NCI-H524 (cell line): ENCODE data around the gene B4GALT3.
"Not testable (repeated sequence)": the region's sequence is repeated elsewhere in the genome, so short reads cannot be mapped to it uniquely, and the experiment has no call there.

Experiments used
- DNase-seq, 2 experiments: peaks; one replicate each; lab custom pipeline; 2025; lab: John Stamatoyannopoulos, UW

B4GALT3 gene

GRCh38 chr1:161177112-161177935 is at the start of gene B4GALT3:
B4GALT3 (minus strand) TSS chr1:161177507; CDS start chr1:161176060, 1,447 bp downstream.
- peak; percentile 74 to 89 for DNase-seq

DNA sequence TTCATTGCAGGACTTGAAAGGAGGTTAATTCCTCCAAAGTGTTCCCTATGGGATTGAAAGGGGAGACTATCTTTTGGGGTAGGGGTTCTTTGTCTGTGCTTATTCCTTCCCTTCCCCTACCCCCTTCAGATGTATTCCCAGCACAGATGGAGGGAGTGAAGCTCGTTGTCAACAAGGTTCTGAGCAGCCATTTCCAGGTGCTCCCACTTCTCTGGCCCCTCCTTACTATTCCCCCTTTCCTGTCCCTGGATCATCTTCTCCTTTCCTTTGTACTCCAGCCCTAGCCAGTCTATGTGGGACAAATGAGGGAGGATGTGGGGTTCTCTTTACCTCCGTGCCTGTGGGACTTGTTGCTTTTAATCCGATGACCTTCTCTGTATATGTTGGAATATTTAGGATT is 49.5 kb upstream of the B4GALT3 start:
- peak in 1 of 2 experiments; percentile 33 for DNase-seq

DNA sequence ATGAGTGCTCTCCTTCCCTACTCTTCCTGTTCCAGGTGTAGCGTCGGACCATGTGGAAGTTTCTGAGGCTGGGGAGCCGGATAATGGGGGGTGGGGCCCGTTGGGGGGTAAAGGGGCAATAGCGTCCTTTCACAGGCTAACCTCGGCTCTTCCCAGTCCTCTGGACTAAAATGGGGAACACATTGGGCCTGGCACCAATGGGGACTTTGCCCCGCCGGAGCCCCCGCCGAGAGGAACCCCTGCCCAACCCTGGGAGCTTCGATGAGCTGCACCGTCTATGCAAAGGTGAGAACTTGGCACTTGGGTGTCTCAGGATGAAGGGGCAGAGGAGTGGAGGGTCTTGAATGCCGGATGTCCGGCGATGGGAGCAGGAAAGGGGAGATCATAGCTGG is 49.0 kb upstream of the B4GALT3 start:
- no peak for DNase-seq

GRCh38 chr1:161225534-161226319 is 48.4 kb upstream of the B4GALT3 start, which contains the start of gene TOMM40L:
TOMM40L (plus strand) TSS chr1:161226060; CDS start chr1:161226490, 430 bp downstream.
- peak; percentile 97 to 98 for DNase-seq

DNA sequence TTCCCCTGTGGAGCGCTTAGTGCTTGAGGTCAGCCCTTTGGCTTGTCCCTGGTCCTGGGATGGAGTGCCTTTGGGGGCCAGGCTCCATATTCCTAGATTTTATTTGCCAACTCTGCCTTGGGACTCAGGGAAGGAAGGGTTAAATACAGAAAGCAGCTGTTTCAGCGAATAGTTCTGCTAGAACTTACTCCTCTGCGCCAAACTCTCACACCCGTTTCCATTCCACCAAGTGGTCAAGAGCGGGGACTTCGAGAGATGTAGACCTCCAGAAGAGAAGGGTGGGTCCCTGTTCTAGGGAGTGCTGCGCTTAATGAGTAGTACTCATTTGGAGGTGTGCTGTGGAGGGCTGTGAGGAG is 47.8 kb upstream of the B4GALT3 start:
- DNase-seq, result no peak

GRCh38 chr1:161224695-161225087 is 47.4 kb upstream of the B4GALT3 start:
- not testable (repeated sequence) for DNase-seq

DNA sequence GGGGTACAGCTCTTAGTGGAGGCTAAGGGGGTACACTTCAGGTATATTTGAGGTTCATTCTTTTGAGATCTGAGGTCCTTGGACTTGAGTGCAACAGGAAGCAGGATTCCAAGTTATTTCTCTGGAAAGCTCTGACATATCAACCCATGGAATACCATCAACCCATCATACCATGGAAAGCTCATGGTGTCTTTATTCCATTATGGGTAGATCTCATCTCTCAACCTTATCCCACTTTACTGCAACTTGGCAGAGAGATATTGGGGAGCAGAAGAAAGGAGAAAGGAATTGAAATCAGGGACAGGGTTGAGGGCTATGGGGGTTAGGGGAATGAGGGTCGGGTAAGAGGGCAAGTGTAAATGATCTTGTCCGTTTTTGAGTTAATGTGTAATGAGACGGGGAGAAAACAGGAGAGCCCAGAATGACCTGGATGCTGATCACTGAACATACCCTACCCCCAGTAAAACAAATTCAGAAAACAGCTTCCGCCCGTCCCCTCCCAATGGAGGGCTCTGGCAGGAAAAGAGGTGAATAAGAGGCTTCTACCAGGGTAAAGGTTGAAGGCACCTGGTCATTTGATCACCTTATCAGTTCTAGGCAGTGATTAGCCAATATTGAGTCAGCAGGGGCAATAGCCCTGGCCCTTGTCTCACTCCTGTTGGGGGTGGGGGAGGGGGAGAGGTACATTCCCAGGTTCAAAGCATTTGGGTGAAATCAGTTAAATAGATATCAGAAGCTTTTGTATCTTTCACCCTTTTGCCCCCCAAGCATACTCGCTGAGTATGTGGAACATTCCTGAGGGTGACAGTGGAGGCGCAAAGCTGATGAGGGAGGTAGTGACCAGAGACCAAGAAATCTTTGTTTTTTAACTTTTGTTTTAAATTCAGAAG is 46.7 kb upstream of the B4GALT3 start:
- no peak for DNase-seq

DNA sequence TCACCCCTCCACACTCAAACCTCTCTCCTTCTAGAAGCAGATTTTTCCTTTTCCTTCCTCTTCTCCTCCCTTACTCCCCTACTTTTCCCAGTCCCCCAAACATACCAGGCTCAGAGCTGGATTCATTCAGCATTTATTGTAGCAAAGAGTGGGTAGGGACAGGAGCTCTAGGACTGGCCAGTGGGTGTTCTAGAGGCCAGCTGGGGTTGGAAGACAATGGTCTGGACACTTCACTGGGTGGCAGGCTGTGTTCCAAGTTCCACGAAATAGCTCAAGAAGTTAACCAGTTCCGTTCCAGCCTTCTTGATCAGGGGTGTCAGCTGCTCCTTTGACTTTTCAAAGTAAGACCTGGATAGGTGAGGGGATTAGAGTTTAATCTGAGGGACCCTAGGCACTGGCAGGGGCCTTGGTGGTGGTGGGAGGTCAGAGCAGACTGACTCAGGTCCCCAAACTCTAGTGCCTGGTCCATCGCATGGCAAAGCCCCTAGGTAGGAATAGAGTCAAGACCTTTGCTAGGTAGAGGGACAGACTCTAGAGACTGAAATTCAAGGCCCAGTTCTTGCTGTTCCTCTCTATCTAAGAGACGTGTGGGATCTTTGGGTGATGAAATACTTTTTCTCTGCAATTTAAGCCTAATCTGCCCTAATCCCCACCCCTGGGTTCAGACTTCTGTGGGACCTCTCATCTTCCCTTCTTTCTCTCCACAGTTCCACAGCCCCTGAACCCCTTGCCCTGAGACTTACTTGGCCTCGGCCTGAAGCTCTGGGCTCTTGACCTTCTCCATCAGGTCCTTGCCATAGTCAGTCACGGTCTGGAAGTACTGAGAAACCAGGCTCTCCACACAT is 45.1 kb upstream of the B4GALT3 start:
- no peak for DNase-seq

GRCh38 chr1:161220002-161220401 is 42.7 kb upstream of the B4GALT3 start:
- no peak for DNase-seq

- DNase-seq, result no peak
Measured at GRCh38 chr1:161219078-161219892, 42.0 kb upstream of the B4GALT3 start.

DNA sequence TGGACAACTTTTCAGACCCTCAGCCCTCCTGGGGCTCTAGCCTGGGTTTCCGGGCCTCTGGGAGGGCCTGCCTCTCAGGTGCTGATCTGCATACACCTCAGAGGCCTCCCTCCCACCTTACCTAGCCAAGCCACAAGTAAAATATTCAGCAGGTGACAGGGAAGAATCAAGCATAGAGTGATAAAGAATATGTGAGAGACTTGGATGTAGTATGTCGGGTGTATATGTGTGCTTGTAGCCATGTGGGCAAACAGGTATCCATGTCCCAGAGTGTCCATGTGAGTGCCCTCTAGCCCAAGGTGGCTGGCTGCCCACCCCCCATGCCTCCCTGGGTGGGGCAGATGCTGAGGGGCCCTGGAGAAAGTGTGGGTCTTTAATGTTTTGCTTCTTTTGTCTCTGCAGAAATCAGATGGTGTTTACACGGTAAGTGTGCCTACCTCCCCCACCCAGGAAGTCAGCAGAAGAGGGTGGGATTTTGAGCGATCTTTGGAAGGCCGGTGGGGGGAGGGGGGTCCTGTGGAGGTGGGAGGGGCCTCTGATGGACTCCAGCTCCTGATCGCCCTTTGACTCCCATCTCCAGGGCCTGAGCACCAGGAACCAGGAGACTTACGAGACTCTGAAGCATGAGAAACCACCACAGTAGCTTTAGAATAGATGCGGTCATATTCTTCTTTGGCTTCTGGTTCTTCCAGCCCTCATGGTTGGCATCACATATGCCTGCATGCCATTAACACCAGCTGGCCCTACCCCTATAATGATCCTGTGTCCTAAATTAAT is 41.2 kb upstream of the B4GALT3 start:
- DNase-seq, result no peak

DNA sequence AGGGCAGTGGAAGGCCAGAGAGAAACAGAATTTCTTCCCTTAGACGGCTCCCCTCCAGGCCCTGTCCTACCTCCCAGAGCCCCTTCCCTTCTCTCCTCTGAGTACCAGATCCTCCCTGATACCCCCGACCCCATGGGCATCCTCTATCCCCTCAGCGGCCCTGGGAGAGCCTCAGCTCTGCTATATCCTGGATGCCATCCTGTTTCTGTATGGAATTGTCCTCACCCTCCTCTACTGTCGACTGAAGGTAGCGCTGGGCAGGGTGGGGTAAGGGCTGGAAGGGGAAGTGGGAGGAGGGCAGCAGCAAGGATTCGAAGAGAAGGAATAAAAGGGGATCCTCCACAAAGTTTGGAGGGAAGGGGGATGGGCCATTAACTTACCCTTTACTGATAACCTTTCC is 40.5 kb upstream of the B4GALT3 start:
- DNase-seq, result no peak

DNA sequence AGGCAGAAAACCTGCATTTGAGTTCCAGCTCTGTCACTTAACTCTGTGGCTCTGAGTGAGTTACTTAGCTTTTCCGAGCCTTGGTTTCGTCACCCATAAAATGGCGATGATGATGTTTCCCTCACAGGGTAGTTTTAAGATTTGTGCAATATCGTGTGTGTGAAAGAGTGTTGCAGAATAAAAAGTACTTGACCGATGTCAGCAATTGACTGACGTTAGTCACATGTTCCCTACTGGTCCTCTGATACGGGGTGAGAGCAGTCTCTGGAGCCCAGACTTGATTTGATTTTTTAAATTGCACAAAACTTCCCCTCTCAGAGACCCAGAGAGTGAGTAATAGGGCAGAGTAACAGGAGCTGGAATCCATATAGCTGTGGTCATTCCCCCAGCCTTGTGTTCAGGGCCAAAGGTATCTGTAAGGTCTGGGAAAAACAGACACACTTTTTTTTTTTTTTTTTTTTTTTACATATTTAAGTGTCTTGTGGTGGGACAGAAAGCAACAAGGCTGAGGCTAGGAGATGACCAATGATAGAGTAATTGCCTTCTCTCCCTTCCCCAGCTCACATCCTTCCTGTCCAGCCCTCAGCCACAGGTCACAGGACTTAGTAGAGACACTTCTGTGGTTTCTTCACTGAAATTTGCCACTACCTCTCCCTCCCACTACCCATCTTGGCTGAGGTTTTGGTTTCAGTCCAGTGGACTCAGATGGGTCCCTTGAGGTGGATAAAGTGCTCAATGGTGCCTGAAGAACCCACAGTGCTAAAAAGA is 39.8 kb upstream of the B4GALT3 start:
- no peak for DNase-seq

DNA sequence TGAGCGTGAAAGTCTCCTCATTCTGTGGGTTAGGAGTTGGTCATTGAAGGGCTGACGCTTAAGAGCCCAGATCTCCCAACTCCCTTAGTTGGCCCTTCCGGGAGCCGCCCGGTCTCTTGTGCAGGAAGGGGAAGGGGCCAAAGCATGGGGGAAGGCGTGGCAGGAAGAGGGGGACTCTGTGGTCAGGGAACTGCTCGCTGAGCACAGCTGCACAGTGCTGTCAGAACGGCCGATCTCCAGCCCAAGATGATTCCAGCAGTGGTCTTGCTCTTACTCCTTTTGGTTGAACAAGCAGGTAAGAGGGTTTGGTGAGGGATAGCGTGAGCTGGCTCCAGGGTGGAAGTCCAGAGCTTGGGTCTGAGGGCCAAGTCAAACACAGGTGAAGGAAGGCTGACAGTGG is 37.8 kb upstream of the B4GALT3 start, which contains the start of gene FCER1G:
Gene FCER1G (plus strand): TSS at position 220 of the 400 bp plus-strand sequence. CDS start 27 bp downstream, at position 247.
- DNase-seq, result no peak

- DNase-seq, result no peak
Measured at GRCh38 chr1:161214369-161214768, 37.1 kb upstream of the B4GALT3 start.

- DNase-seq, result peak; percentile 53 to 71
Measured at GRCh38 chr1:161209790-161210409, 32.6 kb upstream of the B4GALT3 start.

GRCh38 chr1:161207173-161207572 is 29.9 kb upstream of the B4GALT3 start:
- no peak for DNase-seq
